Astrocyte (in vitro differentiated cells and primary cell): ENCODE results near the gene NME3. TPM values are rescaled to one million over a fixed set of nuclear protein-coding genes. Genes with fewer than 3 reads are reported as not detected.

Experiments used
- DNase-seq: peaks from one replicate; pipeline ENCODE4 v3.0.0-alpha.2; 2010; ENCODE audit warnings: low read depth
- FAIRE-seq: peaks from 2 replicates; lab custom pipeline; 2011; peaks lifted over from hg19 to GRCh38; lab: Jason Lieb, UNC
- H2AFZ ChIP-seq: 2 replicates; pipeline ENCODE4 v1.6.0; 2012; ENCODE audit warnings: low read depth, low read length, inconsistent platforms
- H3K27ac ChIP-seq: 2 replicates; pipeline ENCODE4 v1.5.1; 2011; ENCODE audit warnings: low read depth, low read length, inconsistent platforms
- H3K27me3 ChIP-seq: 2 replicates; pipeline ENCODE4 v1.6.0; 2011; ENCODE audit warnings: low read length, inconsistent platforms; ENCODE audit not compliant: insufficient read depth
- H3K36me3 ChIP-seq: 2 replicates; pipeline ENCODE4 v1.5.1; 2011; ENCODE audit warnings: low read length, inconsistent platforms; ENCODE audit not compliant: insufficient read depth
- H3K4me1 ChIP-seq: 2 replicates; pipeline ENCODE4 v1.5.1; 2011; ENCODE audit warnings: low read length, inconsistent platforms; ENCODE audit not compliant: insufficient read depth
- H3K4me2 ChIP-seq: 2 replicates; pipeline ENCODE4 v1.6.0; 2012; ENCODE audit warnings: low read length, inconsistent platforms
- H3K4me3 ChIP-seq: 2 replicates; pipeline ENCODE4 v1.5.1; 2011; ENCODE audit warnings: low read depth, mild to moderate bottlenecking, low read length, inconsistent platforms; ENCODE audit not compliant: insufficient read depth
- H3K79me2 ChIP-seq: 2 replicates; pipeline ENCODE4 v1.6.0; 2012; ENCODE audit warnings: mild to moderate bottlenecking, low read length, inconsistent platforms; ENCODE audit not compliant: insufficient read depth
- H3K9ac ChIP-seq: 2 replicates; pipeline ENCODE4 v1.6.0; 2012; ENCODE audit warnings: mild to moderate bottlenecking, low read length, inconsistent platforms
- H3K9me3 ChIP-seq: 2 replicates; pipeline ENCODE4 v1.5.1; 2012; ENCODE audit warnings: low read depth, mild to moderate bottlenecking, low read length, inconsistent platforms; ENCODE audit not compliant: insufficient read depth
- H4K20me1 ChIP-seq: 2 replicates; pipeline ENCODE4 v1.6.0; 2012; ENCODE audit warnings: low read length, inconsistent platforms; ENCODE audit not compliant: insufficient read depth
- H3K27ac Mint-ChIP-seq: one replicate; pipeline ENCODE4 v1.8.0; 2021; ENCODE audit warnings: mild to moderate bottlenecking, mixed read lengths; ENCODE audit not compliant: unreplicated experiment
- H3K27me3 Mint-ChIP-seq: one replicate; pipeline ENCODE4 v1.8.0; 2021; ENCODE audit warnings: low read depth, mixed read lengths; ENCODE audit not compliant: unreplicated experiment
- H3K36me3 Mint-ChIP-seq: one replicate; pipeline ENCODE4 v1.8.0; 2021; ENCODE audit warnings: low read depth, mixed read lengths; ENCODE audit not compliant: unreplicated experiment
- H3K4me1 Mint-ChIP-seq: one replicate; pipeline ENCODE4 v1.8.0; 2021; ENCODE audit warnings: low read depth, mixed read lengths; ENCODE audit not compliant: unreplicated experiment
- H3K4me3 Mint-ChIP-seq: one replicate; pipeline ENCODE4 v1.8.0; 2021; ENCODE audit warnings: mild to moderate bottlenecking, moderate library complexity, mixed read lengths; ENCODE audit not compliant: unreplicated experiment
- H3K9me3 Mint-ChIP-seq: one replicate; pipeline ENCODE4 v1.8.0; 2021; ENCODE audit warnings: mild to moderate bottlenecking, mixed read lengths; ENCODE audit not compliant: unreplicated experiment
- CTCF ChIP-seq: IDR thresholded peaks from 2 replicates; pipeline ENCODE4 v1.5.1; 2011; ENCODE audit warnings: low read depth, mild to moderate bottlenecking, inconsistent platforms, low read length, moderate library complexity; ENCODE audit not compliant: insufficient read depth
- EZH2 ChIP-seq: IDR thresholded peaks from 2 replicates; pipeline ENCODE4 v1.6.1; 2012; ENCODE audit warnings: mild to moderate bottlenecking, low read length, inconsistent platforms; ENCODE audit not compliant: insufficient read depth
- total RNA-seq: library from RNA; stranded (reverse); gene quantifications from 2 replicates; pipeline ENCODE4 v1.2.1, GENCODE V29; 2021

Gene NME3
- total RNA-seq, 1 donor from 2014 or later: 36.3 TPM

- DNase-seq: no peak
- Histone ChIP-seq H3K4me3 (no peak overlapping the region), H3K9ac (no peak overlapping the region), H3K4me2 (no peak overlapping the region), H3K79me2 (peaks cover 17% of the 10 kb centered on the region), H3K27me3 (no peaks in the 10 kb centered on the region), H3K4me1 (peaks cover 30% of the 10 kb centered on the region), H3K27ac (no peak overlapping the region), H3K36me3 (peaks cover 6% of the 10 kb centered on the region), H2AFZ (no peak overlapping the region), H3K9me3 (peaks cover 1% of the 10 kb centered on the region), H4K20me1 (peaks cover 39% of the 10 kb centered on the region)
- Mint-ChIP-seq H3K27me3 (no peaks in the 10 kb centered on the region), H3K4me3 (no peak overlapping the region), H3K36me3 (peaks cover 3% of the 10 kb centered on the region), H3K9me3 (no peaks in the 10 kb centered on the region), H3K4me1 (peaks cover 19% of the 10 kb centered on the region), H3K27ac (peak overlapping the region; percentile 34)
- FAIRE-seq: no peak
- TF ChIP-seq EZH2 (no peak), CTCF (no peak)
Measured at GRCh38 chr16:1743376-1744337, 27.7 kb downstream of the NME3 start.

GRCh38 chr16:1741553-1742165 lies 29.7 kb downstream of the NME3 start:
- peaks cover 17% of the 10 kb centered on the region for H3K4me1 Mint-ChIP-seq
- H3K27me3 Mint-ChIP-seq: no peaks in the 10 kb centered on the region
- Histone ChIP-seq H3K36me3 (peaks cover 4% of the 10 kb centered on the region), H3K79me2 (peaks cover 21% of the 10 kb centered on the region), H3K4me3 (no peak overlapping the region), H4K20me1 (peaks cover 54% of the 10 kb centered on the region), H3K4me2 (no peak overlapping the region), H3K27ac (no peak overlapping the region), H3K27me3 (no peaks in the 10 kb centered on the region), H2AFZ (no peak overlapping the region), H3K9me3 (peaks cover 11% of the 10 kb centered on the region), H3K9ac (no peak overlapping the region), H3K4me1 (peaks cover 22% of the 10 kb centered on the region)
- no peaks in the 10 kb centered on the region for H3K9me3 Mint-ChIP-seq
- no peaks in the 10 kb centered on the region for H3K36me3 Mint-ChIP-seq
- H3K4me3 Mint-ChIP-seq: no peak overlapping the region
- DNase-seq (no peak), FAIRE-seq (no peak)
- TF ChIP-seq EZH2: no peak
- no peak for TF ChIP-seq CTCF
- no peak overlapping the region for H3K27ac Mint-ChIP-seq
